ENCODE data around the gene ACOT12. TPM values are rescaled to one million over a fixed set of nuclear protein-coding genes. Genes with fewer than 3 reads are reported as not detected.
"Not testable (repeated sequence)": the region's sequence is repeated elsewhere in the genome, so short reads cannot be mapped to it uniquely, and the experiment has no call there.

Gene ACOT12
- total RNA-seq, 4 donors from 2014 or later = not detected

DNA sequence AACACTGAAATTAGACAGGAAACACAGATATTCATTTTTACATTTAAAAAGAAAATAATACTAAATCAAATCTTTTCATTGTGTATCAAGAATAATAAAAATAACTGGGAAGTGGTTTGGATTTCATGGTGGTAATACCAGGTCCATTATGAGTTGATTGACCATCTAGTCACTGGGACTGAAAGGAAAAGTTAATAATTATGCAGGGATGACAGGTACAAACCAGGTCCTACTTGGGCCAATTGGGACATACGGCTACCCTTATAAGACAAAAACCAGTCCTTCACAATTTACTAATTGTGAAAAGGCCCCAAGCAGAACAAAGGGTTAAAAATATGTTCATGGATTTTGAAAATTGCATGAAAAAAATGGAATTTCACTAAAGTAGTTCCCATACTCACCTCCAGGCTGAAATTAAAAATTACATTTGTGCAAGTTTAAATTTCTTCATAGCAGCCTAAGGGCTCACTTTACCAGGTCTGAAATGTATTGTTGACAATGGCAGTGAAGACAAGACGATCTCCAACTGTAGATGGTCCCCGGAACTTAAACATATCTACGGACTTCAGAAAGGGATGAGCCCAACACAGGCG, 48.4 kb downstream of the ACOT12 start:
- Histone ChIP-seq H3K4me3 (no peak overlapping the region), H3K36me3 (no peaks in the 10 kb centered on the region), H3K4me1 (no peaks in the 10 kb centered on the region), H3K27me3 (no peaks in the 10 kb centered on the region), H3K27ac (no peak overlapping the region), H3K9me3 (no peaks in the 10 kb centered on the region)
- in situ Hi-C loops (cut with MboI; ENCODE audit: low pct_ligation_motif_present in 1 of 4, low pct_unique_long_range_greater_than_20kb in 1 of 4, low sequenced_read_pairs in 3 of 4) (no loop called here), intact Hi-C loops (cut with DNase I; ENCODE audit: low total_unique reads) (no loop called here)
- TF ChIP-seq POLR2A (IDR thresholded peaks at IDR 0.05) = no peak
- TF ChIP-seq EP300 (IDR thresholded peaks at IDR 0.05; ENCODE audit: low read depth) = no peak
- TF ChIP-seq, protein P1, sequence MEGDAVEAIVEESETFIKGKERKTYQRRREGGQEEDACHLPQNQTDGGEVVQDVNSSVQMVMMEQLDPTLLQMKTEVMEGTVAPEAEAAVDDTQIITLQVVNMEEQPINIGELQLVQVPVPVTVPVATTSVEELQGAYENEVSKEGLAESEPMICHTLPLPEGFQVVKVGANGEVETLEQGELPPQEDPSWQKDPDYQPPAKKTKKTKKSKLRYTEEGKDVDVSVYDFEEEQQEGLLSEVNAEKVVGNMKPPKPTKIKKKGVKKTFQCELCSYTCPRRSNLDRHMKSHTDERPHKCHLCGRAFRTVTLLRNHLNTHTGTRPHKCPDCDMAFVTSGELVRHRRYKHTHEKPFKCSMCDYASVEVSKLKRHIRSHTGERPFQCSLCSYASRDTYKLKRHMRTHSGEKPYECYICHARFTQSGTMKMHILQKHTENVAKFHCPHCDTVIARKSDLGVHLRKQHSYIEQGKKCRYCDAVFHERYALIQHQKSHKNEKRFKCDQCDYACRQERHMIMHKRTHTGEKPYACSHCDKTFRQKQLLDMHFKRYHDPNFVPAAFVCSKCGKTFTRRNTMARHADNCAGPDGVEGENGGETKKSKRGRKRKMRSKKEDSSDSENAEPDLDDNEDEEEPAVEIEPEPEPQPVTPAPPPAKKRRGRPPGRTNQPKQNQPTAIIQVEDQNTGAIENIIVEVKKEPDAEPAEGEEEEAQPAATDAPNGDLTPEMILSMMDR (IDR thresholded peaks at IDR 0.05) = no peak
- TF ChIP-seq POLR2AphosphoS5 (IDR thresholded peaks at IDR 0.05) = no peak
- 85 to 91% methylated on average over 5 of the region's 5 CpGs for WGBS, 2 donors (ENCODE audit: low coverage in 1 of 2)
- DNase-seq = no peak

DNA sequence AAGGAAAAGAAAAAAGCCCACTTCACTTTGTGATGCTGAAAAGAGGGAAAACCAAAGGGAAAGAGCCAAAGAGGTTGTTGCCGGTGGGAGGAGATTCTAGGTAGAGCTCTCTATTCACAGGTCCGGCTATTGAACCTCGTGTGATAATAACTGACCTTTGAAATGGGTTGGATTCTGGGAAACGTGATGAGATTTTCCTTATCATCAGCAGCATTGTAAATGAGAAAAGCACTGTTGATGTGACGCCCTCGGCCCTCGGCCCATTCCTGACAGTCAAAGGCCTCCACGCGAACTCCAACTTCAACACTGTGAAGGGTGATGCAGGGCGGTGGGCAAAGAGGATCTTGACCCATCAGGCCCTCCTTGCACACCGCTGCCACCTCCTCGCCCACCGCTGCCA, 49.2 kb downstream of the ACOT12 start:
- DNase-seq = no peak

DNA sequence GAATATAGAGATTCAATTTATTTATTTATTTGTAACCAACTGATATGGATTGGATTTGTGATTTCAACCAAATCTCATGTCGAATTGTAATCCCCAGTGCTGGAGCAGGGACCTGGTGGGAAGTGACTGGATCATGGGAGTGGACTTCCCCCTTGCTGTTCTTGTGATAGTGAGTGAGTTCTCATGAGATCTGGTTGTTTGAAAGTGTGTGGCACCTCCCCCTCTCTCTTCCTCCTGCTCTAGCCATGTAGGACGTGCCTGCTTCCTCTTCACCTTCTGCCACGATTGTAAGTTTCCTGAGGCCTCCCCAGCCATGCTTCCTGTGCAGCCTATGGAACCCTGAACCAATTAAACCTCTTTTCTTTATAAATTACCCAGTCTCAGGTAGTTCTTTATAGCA, 55.7 kb downstream of the ACOT12 start:
- in situ Hi-C loops (cut with MboI; ENCODE audit: low pct_ligation_motif_present in 1 of 4, low pct_unique_long_range_greater_than_20kb in 1 of 4, low sequenced_read_pairs in 3 of 4); H3K9me3 ChIP-seq; H3K27ac ChIP-seq; H3K36me3 ChIP-seq; intact Hi-C loops (cut with DNase I; ENCODE audit: low total_unique reads); DNase-seq; H3K27me3 ChIP-seq; H3K4me3 ChIP-seq; H3K4me1 ChIP-seq: not testable (repeated sequence)
- WGBS, 2 donors (ENCODE audit: low coverage in 1 of 2) = 66 to 78% methylated on average over 3 of the region's 3 CpGs

More for the DNA sequence above, 49.2 kb downstream of the ACOT12 start:
- 85% methylated on average over 13 of the region's 13 CpGs for WGBS, 2 donors (ENCODE audit: low coverage in 1 of 2)
- no peaks in the 10 kb centered on the region for H3K27me3 ChIP-seq
- in situ Hi-C loops (cut with MboI; ENCODE audit: low pct_ligation_motif_present in 1 of 4, low pct_unique_long_range_greater_than_20kb in 1 of 4, low sequenced_read_pairs in 3 of 4) = no loop called here
- no peak overlapping the region for H3K4me3 ChIP-seq
- H3K4me1 ChIP-seq = no peaks in the 10 kb centered on the region
- no peak overlapping the region for H3K27ac ChIP-seq
- TF ChIP-seq POLR2A (IDR thresholded peaks at IDR 0.05) (no peak), POLR2AphosphoS5 (IDR thresholded peaks at IDR 0.05) (no peak)
- TF ChIP-seq, protein P1 (IDR thresholded peaks at IDR 0.05) = no peak
- H3K9me3 ChIP-seq = no peaks in the 10 kb centered on the region
- intact Hi-C loops (cut with DNase I; ENCODE audit: low total_unique reads) = no loop called here
- H3K36me3 ChIP-seq = no peaks in the 10 kb centered on the region

DNA sequence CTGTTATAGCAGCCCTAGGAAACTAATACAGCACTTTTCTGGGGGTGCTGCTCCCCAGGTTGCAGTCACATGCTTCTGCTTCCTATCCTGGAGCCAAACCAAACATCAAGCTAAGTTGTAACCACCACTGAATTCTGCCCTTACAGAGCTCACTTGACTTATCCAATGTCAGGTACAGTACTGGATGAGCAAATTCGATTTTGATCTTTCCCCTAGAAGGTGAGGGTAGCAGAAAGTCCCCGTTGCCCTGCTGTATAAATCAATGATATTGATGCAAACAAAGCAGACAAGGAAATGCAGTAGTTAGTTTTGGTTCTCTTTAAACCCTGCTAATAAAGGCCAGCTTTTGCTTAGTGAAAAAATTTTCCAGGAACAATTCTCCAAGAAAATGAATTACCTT, 56.1 kb downstream of the ACOT12 start:
- Histone ChIP-seq H3K36me3 (no peaks in the 10 kb centered on the region), H3K4me3 (no peak overlapping the region), H3K9me3 (no peaks in the 10 kb centered on the region), H3K27me3 (no peaks in the 10 kb centered on the region), H3K4me1 (no peaks in the 10 kb centered on the region), H3K27ac (no peak overlapping the region)
- DNase-seq = no peak
- in situ Hi-C loops (cut with MboI; ENCODE audit: low pct_ligation_motif_present in 1 of 4, low pct_unique_long_range_greater_than_20kb in 1 of 4, low sequenced_read_pairs in 3 of 4) = no loop called here
- 67 to 68% methylated on average over 2 of the region's 2 CpGs for WGBS, 2 donors (ENCODE audit: low coverage in 1 of 2)
- intact Hi-C loops (cut with DNase I; ENCODE audit: low total_unique reads) = no loop called here
- no peak for TF ChIP-seq POLR2AphosphoS5 (IDR thresholded peaks at IDR 0.05)
- no peak for TF ChIP-seq POLR2A (IDR thresholded peaks at IDR 0.05)
- TF ChIP-seq, protein P1 (IDR thresholded peaks at IDR 0.05) = no peak
- TF ChIP-seq EP300 (IDR thresholded peaks at IDR 0.05; ENCODE audit: low read depth) = no peak

DNA sequence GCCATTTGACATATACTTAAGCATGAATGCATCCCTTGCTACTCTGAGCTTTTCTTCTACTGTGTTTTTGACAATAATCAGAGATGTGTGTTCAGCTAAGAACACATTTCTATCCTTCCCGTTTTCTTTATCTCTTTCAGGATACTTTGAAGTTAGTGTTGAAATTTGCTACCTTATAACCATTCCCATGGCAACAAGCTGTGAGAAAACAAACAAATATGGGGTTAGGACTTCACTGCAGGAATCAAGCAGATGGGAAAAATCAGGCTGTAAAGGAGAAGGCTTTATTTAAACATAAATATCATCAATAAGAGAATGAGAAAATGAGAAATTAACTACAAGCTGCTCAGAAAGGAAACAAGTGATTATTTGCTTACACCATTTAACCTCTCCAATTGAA, 57.4 kb downstream of the ACOT12 start:
- Histone ChIP-seq H3K9me3 (no peaks in the 10 kb centered on the region), H3K27ac (no peak overlapping the region), H3K4me3 (no peak overlapping the region), H3K4me1 (no peaks in the 10 kb centered on the region), H3K36me3 (no peaks in the 10 kb centered on the region), H3K27me3 (no peaks in the 10 kb centered on the region)
- WGBS, 2 donors (ENCODE audit: low coverage in 1 of 2) = 32 to 43% methylated on average over 1 of the region's 1 CpG
- intact Hi-C loops (cut with DNase I; ENCODE audit: low total_unique reads) (no loop called here), in situ Hi-C loops (cut with MboI; ENCODE audit: low pct_ligation_motif_present in 1 of 4, low pct_unique_long_range_greater_than_20kb in 1 of 4, low sequenced_read_pairs in 3 of 4) (no loop called here)
- TF ChIP-seq, protein P1 (IDR thresholded peaks at IDR 0.05) = no peak
- TF ChIP-seq POLR2AphosphoS5 (IDR thresholded peaks at IDR 0.05) (no peak), EP300 (IDR thresholded peaks at IDR 0.05; ENCODE audit: low read depth) (no peak), POLR2A (IDR thresholded peaks at IDR 0.05) (no peak)
- DNase-seq = no peak
